GM12892 (cell line): ENCODE results near the gene GAK.

Experiments
- POLR2A ChIP-seq: IDR thresholded peaks from 2 replicates; pipeline ENCODE4 v1.6.1; 2011; ENCODE audit warnings: low read depth, low read length, control low read depth
- POLR2AphosphoS5 ChIP-seq: IDR thresholded peaks from 2 replicates; pipeline ENCODE4 v1.6.1; 2011; ENCODE audit warnings: low read depth, low read length, control low read depth

DNA sequence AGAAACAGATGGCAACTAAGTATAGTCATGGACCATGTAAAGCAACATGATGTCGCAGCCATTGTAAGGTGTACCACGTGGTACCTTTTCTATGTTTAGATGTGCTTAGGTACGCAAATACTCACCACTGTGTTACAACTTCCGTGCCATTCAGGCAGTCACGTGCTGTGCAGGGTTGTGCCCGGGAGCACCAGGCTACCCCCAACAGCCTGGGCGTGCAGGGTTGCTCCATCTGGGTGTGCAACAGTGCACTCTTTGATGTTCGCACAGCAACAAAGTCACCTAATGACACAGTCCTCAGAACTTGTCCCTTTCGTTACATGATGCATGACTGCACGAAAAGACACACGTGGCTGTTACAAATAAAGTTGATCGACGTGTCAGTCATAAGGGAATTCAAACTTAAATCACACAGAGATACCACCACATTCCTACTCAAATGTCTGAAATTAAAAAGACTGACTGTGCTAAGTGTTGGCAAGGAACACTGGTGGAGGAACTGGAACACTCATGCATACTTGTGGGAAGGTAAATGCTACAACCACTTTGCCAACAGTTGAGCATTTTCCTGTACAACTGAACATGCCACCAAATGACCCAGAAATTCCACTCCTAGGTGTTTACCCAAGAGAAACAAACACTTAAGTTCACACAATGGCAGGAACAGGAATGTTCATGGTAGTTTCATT, 130.5 kb downstream of the GAK start:
- TF ChIP-seq POLR2A (no peak), POLR2AphosphoS5 (no peak)
